ENCODE data around the gene CDK2AP2. TPM values are rescaled to one million over a fixed set of nuclear protein-coding genes. Genes with fewer than 3 reads are reported as not detected.
"Not testable (repeated sequence)": the region's sequence is repeated elsewhere in the genome, so short reads cannot be mapped to it uniquely, and the experiment has no call there.

CDK2AP2 gene
- total and polyA plus RNA-seq, 5 experiments from 2014 or later = 41.8 to 96.8 (median 75.9) TPM

DNA sequence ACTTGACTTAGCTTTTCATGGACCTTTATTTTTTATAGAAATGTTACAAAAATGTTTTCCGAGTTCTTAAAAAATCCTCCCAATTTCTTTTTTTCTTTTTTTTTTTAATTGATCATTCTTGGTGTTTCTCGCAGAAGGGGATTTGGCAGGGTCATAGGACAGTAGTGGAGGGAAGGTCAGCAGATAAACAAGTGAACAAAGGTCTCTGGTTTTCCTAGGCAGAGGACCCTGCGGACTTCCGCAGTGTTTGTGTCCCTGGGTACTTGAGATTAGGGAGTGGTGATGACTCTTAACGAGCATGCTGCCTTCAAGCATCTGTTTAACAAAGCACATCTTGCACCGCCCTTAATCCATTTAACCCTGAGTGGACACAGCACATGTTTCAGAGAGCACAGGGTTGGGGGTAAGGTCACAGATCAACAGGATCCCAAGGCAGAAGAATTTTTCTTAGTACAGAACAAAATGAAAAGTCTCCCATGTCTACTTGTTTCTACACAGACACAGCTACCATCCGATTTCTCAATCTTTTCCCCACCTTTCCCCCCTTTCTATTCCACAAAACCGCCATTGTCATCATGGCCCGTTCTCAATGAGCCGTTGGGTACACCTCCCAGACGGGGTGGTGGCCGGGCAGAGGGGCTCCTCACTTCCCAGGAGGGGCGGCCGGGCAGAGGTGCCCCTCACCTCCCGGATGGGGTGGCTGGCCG is 30.5 kb downstream of the CDK2AP2 start:
- H3K9me3 Mint-ChIP-seq, DNase-seq, ATAC-seq, H3K4me1 Mint-ChIP-seq, H3K4me3 Mint-ChIP-seq, H3K27me3 Mint-ChIP-seq, H3K36me3 Mint-ChIP-seq: not testable (repeated sequence)
- H3K27ac Mint-ChIP-seq = peak overlapping the region in 1 of 10 donors; percentile 12
- POLR2A ChIA-PET = interaction anchor here (0.7 to 1.5 kb wide), 2 partner anchors 27 to 769 kb away, joined by 4 to 5 read pairs; partner anchors contain the start of gene PITPNM1

DNA sequence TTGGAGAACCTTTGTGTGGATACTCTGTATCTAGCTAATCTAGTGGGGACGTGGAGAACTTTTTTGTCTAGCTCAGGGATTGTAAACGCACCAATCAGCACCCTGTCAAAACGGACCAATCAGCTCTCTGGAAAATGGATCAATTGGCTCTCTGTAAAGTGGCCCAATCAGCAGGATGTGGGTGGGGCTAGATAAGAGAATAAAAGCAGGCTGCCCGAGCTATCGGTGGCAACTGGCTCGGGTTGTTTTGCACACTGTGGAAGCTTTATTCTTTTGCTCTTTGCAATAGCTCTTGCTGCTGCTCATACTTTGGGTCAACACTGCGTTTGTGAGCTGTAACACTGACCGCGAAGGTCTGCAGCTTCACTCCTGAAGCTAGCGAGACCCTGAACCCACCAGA is 31.3 kb downstream of the CDK2AP2 start:
- ATAC-seq, H3K36me3 Mint-ChIP-seq, H3K27me3 Mint-ChIP-seq, H3K4me3 Mint-ChIP-seq, DNase-seq, H3K4me1 Mint-ChIP-seq, H3K27ac Mint-ChIP-seq, H3K9me3 Mint-ChIP-seq: not testable (repeated sequence)
- POLR2A ChIA-PET = interaction anchor here (0.8 to 10.6 kb wide), 3 partner anchors 41 to 75 kb away, joined by 3 to 235 read pairs (median 3); partner anchors contain the start of genes CARNS1 and PPP1CA

DNA sequence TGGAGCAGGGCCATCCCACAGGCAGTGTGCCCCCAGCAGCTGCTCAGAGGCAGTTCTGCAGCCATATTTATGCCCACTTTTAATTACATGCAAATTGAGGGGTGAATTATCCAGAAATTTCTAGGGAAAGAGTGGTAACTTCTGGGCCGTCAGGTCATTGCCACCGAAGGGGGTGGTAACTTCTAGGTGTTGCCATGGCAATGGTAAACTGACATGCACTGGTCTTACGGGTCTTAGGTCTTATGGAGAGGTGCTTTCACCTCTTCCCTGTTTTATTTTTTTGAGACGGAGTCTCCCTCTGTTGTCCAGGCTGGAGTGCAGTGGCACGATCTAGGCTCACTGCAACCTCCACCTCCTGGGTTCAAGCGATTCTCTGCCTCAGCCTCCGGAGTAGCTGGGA is 35.1 kb downstream of the CDK2AP2 start:
- Mint-ChIP-seq H3K4me1 (peaks cover 2 to 15% (median 11%) of the 10 kb centered on the region in 4 donors), H3K27ac (peak overlapping the region in 2 of 10 donors; percentile 27 to 43), H3K27me3 (no peaks in the 10 kb centered on the region), H3K4me3 (no peak overlapping the region), H3K9me3 (no peaks in the 10 kb centered on the region), H3K36me3 (no peaks in the 10 kb centered on the region)
- POLR2A ChIA-PET = interaction anchor here (1.9 to 10.6 kb wide), 3 partner anchors 10 to 72 kb away, joined by 5 to 235 read pairs (median 13); partner anchors contain the start of genes AIP, CARNS1 and PPP1CA
- no peak for ATAC-seq
- DNase-seq = no peak

DNA sequence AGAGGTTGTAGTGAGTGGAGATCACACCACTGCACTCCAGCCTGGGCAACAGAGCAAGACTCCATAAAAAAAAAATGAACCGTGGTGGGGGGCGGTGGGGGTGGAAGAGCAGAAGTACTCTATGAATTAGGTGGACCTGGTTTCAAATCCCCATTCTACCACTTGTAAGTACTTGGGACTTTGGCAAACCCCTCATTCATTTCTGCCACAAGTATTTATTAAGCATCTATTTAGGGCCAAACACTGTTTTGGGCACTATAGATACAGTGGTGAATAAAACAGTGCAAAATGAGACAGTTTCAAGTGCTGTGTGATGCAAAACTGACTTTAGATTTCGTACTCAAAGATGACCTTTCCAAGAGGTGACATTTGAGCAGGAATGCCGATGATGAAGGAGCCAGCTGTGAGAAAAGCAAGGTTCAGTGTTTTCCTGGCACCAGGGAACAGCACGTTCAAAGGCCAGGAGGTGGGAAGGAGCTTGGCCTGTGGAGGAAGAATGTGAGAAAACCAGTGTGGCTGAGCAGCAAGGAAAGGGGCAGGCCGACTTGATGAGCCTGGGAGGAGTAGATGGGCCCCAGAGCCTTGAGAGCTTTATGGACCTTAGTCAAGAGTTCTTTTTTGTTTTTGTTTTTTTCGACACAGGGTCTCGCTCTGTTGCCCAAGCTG is 37.5 kb downstream of the CDK2AP2 start:
- ATAC-seq (no peak), DNase-seq (peak in 1 of 10 donors; percentile 14)
- POLR2A ChIA-PET = interaction anchor here (0.7 to 28.8 kb wide), 9 partner anchors 9 to 70 kb away, joined by 3 to 780 read pairs (median 42); partner anchors contain the start of genes AIP, CABP4, CARNS1 and PPP1CA
- H3K36me3 Mint-ChIP-seq = no peaks in the 10 kb centered on the region
- no peaks in the 10 kb centered on the region for H3K9me3 Mint-ChIP-seq
- H3K4me3 Mint-ChIP-seq = peak overlapping the region in 6 of 10 donors; percentile 23 to 92 (median 76)
- peaks cover 10 to 32% (median 25%) of the 10 kb centered on the region in 4 donors for H3K4me1 Mint-ChIP-seq
- H3K27me3 Mint-ChIP-seq = no peaks in the 10 kb centered on the region
- peak overlapping the region in 6 of 10 donors; percentile 11 to 93 (median 84) for H3K27ac Mint-ChIP-seq

DNA sequence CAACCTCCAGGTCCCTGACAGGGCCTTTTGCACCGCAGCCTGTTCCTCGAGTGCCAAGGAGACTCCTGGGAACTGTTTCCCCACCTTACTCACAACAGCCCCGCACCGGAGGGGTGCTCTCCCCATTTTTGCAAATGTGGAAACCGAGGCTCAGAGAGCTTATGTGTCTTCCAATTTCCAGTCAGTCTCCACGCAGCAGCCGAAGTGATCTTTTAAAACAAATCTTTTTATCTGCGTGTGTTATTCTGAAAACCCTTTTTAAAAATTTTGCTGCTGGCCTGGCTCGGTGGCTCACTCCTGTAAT is 38.5 kb downstream of the CDK2AP2 start:
- Mint-ChIP-seq H3K27me3 (no peaks in the 10 kb centered on the region), H3K4me3 (peak overlapping the region; percentile 72 to 92 (median 77)), H3K36me3 (no peaks in the 10 kb centered on the region), H3K27ac (peak overlapping the region in 9 of 10 donors; percentile 70 to 94 (median 92)), H3K9me3 (no peaks in the 10 kb centered on the region), H3K4me1 (peaks cover 13 to 37% (median 33%) of the 10 kb centered on the region in 4 donors)
- no peak for ATAC-seq
- POLR2A ChIA-PET = interaction anchor here (0.9 to 28.8 kb wide), 16 partner anchors 10 to 230 kb away, joined by 3 to 780 read pairs (median 20); partner anchors contain the start of genes AIP, CABP4, CARNS1 and CDK2AP2
- DNase-seq = no peak

DNA sequence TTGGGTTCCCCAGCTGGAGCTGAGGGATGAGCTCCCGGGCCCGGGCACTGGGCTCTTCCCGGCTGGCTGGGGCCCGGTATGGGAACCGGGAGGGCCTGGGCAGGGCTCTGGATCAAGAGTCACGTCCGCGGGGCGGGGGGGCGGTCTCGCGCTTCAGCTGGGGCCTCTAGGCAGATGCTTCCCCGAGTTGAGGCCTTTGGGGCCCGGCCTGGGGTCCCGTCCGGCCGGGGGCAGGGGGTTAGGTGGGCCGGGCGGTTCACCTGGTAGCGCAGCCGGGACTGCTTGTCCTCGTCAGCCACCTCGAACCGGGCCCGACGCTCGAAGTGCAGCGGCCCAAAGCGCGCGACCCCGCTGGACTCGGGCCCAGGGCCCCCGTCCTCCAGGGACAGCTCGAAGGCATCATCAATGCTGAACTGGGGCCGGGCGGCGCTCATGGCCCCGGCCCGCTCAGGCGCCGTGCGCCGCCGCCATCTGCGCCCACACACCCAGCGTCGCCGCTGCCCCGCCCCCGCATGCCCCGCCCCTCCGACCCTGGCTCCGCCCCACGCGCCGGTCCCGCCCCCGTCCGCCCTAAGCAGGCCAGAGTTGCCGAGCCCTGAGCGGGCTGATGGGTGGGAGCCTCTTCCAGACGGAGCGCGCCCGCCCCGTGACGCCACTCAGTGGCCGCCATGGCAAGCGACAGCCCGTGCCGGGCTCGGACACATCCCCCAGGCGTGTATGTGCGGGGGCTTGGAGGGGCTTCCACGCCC is 39.0 kb downstream of the CDK2AP2 start, which contains the start of gene TMEM134:
TMEM134 (minus strand) TSS at position 493 of the 749 bp plus-strand sequence; CDS start at position 434, 59 bp downstream.
- DNase-seq (peak; percentile 85 to 96 (median 88)), ATAC-seq (peak; percentile 74 to 79)
- Mint-ChIP-seq H3K27ac (peak within 1 kb of the TSS; percentile 84 to 96 (median 92)), H3K4me3 (peak within 1 kb of the TSS; percentile 83 to 93 (median 90)), H3K4me1 (peaks cover 13 to 42% (median 38%) of the 10 kb centered on the region in 4 donors), H3K27me3 (no peaks in the 10 kb centered on the region), H3K36me3 (no peaks in the 10 kb centered on the region), H3K9me3 (no peaks in the 10 kb centered on the region)
- POLR2A ChIA-PET = interaction anchor here (0.6 to 28.8 kb wide), 27 partner anchors 10 to 1854 kb away, joined by 3 to 780 read pairs (median 6); partner anchors contain the start of genes AIP, CABP4, CARNS1 and CDK2AP2

DNA sequence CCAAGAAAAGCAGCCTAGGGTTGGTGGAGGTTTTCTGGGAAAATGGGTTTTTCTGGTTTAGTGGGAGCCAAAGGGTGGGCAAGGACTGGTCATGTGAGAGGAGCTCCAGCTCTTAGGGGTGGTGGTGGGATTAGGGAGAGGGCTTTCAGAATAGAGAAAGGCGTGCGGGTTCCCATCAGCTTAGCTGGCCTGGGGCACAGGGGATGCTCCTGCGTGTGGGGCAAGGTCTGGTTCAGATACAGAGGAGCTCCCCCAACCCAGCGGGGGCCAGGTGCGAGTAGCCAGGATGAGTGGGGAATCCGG is 39.6 kb downstream of the CDK2AP2 start:
- Mint-ChIP-seq H3K4me1 (peaks cover 13 to 42% (median 39%) of the 10 kb centered on the region in 4 donors), H3K36me3 (no peaks in the 10 kb centered on the region), H3K4me3 (peak overlapping the region; percentile 83 to 93 (median 90)), H3K9me3 (no peaks in the 10 kb centered on the region), H3K27ac (peak overlapping the region; percentile 84 to 96 (median 92)), H3K27me3 (no peaks in the 10 kb centered on the region)
- POLR2A ChIA-PET = interaction anchor here (0.6 to 28.8 kb wide), 25 partner anchors 11 to 1854 kb away, joined by 3 to 780 read pairs (median 8); partner anchors contain the start of genes AIP, CABP4, CARNS1 and CDK2AP2
- peak in 1 of 10 donors; percentile 28 for DNase-seq
- no peak for ATAC-seq

DNA sequence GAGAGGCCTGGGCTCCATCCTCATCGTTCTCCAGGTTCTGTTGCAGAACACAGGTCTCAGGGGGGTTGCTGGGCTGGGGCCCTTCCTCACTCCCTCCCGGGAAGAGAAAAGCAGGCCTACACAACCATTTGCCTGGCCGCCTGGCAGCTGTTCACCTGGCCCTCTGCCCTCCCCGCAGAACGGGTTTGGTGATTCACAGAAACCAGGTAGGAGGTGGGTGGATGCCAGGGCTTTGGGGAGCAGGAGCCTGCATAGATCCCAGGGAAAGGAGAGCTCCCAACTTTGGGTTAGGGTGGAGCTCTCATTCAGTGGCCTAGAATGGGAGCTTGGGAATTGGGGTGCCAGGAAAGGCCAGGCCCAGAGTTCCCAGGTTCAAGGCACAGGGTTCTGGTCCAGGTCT is 39.9 kb downstream of the CDK2AP2 start:
- Mint-ChIP-seq H3K27ac (peak overlapping the region; percentile 84 to 96 (median 92)), H3K36me3 (no peaks in the 10 kb centered on the region), H3K4me3 (peak overlapping the region; percentile 83 to 93 (median 90)), H3K27me3 (no peaks in the 10 kb centered on the region), H3K9me3 (no peaks in the 10 kb centered on the region), H3K4me1 (peaks cover 13 to 45% (median 39%) of the 10 kb centered on the region in 4 donors)
- POLR2A ChIA-PET = interaction anchor here (0.6 to 28.8 kb wide), 25 partner anchors 11 to 1853 kb away, joined by 3 to 780 read pairs (median 8); partner anchors contain the start of genes AIP, CABP4, CARNS1 and CDK2AP2
- peak in 1 of 10 donors; percentile 45 for DNase-seq
- ATAC-seq = no peak

DNA sequence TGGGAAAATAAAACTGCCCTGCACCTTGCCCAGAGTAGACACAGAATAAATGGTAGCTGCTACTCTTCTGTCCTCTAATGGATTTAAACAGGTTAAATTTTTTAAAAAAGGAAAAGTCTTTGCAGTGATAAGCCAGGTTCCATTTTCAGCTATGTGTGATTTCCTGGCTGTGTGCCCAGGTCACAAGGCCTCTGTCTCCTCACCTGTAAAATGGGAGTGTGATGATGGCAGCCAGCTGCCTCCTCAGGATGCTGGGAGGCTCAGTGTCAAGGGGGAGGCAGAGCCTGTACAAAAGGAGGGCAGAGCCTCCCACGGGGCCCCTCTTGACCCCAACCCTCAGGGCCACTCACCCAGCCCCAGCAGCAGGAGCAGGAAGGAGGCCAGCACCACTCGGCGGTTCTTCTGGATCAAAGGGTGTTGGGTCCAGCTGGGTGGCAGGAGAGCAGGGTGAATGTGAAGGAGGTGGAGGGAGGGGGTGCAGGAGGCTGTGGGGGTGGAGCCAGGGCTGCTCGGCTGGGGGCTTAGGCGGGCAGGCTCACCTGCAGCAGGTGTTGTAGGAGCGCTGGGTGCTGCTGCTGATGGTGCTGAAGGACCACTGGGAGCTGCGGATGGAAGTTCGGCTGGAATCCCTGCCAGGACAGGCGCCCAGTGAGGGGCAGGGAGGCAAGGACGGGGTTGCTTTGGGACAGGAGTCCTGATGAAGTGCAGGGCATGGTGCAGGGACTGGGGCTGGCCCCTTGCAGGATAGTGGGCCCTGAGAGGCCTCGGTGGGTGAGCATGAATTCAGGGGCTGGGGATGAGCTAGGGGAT is 40.8 kb downstream of the CDK2AP2 start:
- peak in 1 of 10 donors; percentile 38 for DNase-seq
- Mint-ChIP-seq H3K4me1 (peaks cover 13 to 49% (median 39%) of the 10 kb centered on the region in 4 donors), H3K9me3 (no peaks in the 10 kb centered on the region), H3K27me3 (no peaks in the 10 kb centered on the region), H3K4me3 (peak overlapping the region; percentile 74 to 93 (median 90)), H3K27ac (peak overlapping the region; percentile 75 to 93 (median 92)), H3K36me3 (no peaks in the 10 kb centered on the region)
- no peak for ATAC-seq
- POLR2A ChIA-PET = interaction anchor here (1.5 to 28.8 kb wide), 13 partner anchors 10 to 112 kb away, joined by 4 to 780 read pairs (median 28); partner anchors contain the start of genes AIP, CABP4, CARNS1 and CDK2AP2

DNA sequence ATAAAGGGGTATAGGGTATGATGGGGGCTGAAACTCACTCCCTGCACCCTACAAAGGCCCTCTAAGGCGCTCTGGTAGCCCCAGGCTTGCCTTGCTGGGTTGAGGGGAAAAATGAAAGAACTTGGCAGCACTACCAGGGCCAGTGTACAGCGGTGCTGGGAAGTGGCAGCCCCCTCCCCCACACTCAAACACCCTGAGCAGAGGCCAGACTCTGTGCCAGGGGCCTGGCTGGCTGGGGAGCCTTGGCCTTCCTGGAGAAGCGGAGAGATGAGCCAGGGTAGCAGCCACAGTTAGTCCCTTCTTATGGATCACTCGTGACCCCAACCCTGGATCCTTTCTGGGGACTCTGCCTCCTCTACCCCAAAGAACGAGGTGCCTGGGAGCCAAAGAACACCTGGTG is 41.6 kb downstream of the CDK2AP2 start:
- no peak for ATAC-seq
- peak in 1 of 10 donors; percentile 45 for DNase-seq
- Mint-ChIP-seq H3K4me3 (peak overlapping the region in 5 of 10 donors; percentile 7 to 92 (median 53)), H3K9me3 (no peaks in the 10 kb centered on the region), H3K36me3 (no peaks in the 10 kb centered on the region), H3K27me3 (no peaks in the 10 kb centered on the region), H3K4me1 (peaks cover 13 to 52% (median 39%) of the 10 kb centered on the region in 4 donors), H3K27ac (peak overlapping the region in 8 of 10 donors; percentile 51 to 84 (median 74))
- POLR2A ChIA-PET = interaction anchor here (1.5 to 28.8 kb wide), 11 partner anchors 19 to 115 kb away, joined by 5 to 780 read pairs (median 65); partner anchors contain the start of genes AIP, CARNS1, CORO1B and GPR152

DNA sequence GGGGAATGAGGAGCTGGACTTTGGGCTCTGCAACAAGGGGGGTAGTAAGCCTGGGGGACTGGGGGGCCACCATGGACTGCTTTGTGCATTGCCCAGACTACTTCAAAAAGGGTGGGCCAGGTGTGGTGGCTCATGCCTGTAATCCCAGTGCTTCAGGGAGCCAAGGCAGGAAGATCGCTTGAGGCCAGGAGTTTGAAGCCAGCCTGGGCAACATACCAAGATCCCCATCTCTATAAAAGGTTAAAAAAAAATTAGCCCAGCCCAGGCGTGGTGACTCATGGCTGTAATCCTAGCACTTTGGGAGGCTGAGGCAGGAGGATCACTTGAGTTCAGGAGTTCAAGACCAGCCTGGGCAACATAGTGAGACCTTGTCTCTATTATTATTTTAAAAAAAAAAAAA is 42.4 kb downstream of the CDK2AP2 start:
- peak overlapping the region; percentile 82 to 97 (median 95) for H3K27ac Mint-ChIP-seq
- POLR2A ChIA-PET = interaction anchor here (0.8 to 28.8 kb wide), 16 partner anchors 9 to 114 kb away, joined by 3 to 780 read pairs (median 6); partner anchors contain the start of genes AIP, CABP4, CARNS1 and CDK2AP2
- peak in 1 of 10 donors; percentile 53 for DNase-seq
- H3K4me1 Mint-ChIP-seq = peaks cover 14 to 53% (median 39%) of the 10 kb centered on the region in 4 donors
- H3K4me3 Mint-ChIP-seq = peak overlapping the region; percentile 81 to 92 (median 88)
- ATAC-seq, H3K27me3 Mint-ChIP-seq, H3K9me3 Mint-ChIP-seq, H3K36me3 Mint-ChIP-seq: not testable (repeated sequence)

Measured in naive thymus-derived CD8-positive, alpha-beta T cell (primary cell).